ENCODE results near the gene CLIC1.

CLIC1 gene

DNA sequence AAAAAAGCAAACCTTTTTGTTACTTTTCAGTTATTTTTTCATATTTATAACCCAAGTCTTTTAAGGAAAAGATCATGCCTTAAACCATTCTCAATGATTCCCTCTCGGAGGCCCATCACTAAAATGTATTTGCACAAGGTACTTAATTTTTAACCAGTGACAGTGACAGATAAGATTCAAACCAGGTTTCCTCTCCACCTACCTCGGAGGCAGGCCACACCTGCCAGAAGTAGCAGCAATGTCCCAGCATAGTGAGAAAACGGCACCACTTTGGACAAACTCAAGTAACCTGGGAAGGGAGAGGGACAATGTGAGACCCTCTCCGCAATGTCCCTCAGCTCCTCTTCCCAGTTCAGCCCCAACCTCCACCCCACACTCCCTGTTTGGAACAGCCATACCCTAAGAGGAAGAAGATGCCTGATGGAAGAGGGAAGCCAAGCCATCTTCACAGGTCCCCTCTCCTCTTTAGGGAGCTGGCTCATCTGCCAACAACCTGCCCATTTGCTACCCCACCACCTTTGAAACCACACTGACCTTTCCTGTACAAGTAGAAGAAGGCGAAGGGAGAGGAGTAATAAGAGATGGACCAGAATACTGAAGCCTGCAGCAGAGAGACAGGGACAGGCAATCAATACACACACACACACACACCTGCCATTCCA is 35.5 kb downstream of the CLIC1 start:
- no peak for DNase-seq

DNA sequence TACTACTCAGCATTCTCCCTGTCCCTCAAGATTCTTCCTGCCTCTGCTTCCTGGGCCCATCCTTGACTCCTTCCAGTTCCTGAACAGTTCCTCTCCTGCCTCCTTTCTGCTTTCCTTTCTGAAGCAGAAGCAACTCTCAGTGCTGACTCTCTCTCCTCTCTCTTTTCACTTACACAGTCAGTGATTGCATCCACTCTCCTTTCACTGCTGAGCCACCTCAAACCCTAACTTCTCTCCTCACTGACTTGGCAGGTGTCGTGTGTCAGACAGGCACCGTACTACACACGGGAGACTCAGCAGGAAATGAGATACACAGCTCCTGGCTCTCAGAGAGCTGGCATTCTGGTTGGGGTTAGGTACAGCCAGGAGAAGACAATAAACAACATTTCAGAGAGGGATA is 38.8 kb downstream of the CLIC1 start:
- no peak for DNase-seq

DNA sequence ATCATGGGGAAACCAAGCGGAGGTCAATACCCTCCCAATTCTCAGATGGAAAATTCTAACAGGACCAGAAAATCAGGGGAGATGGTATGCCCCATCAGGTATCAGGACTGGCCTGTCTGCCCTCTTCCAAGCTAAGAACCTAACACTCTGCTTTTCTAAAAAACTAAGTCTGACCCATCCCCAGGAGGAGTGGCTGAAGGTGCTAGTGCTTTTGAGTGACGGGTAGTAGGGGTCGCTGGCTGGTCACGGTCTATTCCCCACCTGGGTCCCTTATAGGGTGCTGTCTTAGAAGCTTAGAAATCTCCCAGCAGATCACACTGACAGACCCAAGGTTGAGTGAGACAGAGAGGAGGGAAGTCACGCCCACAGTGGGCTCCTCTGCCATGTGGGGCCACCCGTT is 42.8 kb downstream of the CLIC1 start:
- DNase-seq = no peak

DNA sequence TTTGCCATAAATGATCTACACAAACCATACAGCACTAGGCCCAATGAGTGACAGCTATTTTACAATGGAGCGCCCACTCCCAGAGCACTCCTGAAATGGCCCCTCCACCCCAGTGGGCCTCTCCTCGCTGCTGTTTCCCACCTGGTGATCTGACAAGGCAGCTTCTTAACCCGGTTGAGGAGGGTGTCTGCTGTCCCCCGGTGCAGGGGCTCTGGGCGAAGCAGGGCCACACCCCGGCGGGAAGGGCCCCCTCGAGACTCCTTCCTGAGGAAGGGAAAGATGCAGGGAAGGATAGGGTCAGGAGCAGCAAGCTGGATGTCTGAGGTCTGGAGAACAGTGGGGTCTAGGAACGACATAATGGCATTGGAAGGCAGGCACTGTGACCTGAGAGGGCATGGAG is 43.4 kb downstream of the CLIC1 start:
- no peak for DNase-seq

DNA sequence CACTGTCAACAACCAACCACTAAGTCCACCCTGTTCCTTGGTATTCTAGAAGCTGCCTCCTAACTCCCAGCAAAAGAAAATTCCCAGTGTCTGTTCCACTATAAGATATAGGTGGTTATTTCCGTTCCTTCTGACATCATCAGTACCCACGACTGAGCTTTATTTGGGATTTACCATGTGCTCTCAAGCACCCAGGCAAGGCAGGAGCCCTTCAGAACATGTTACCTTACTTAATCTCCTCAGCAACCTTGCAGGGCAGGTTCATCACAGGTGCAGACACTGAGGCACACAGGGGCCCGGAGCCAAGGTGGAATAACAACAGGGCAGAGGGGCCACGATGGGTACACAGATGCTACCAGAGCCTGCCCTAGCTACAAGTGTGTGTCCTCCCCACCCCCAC is 44.0 kb downstream of the CLIC1 start:
- no peak for DNase-seq

DNA sequence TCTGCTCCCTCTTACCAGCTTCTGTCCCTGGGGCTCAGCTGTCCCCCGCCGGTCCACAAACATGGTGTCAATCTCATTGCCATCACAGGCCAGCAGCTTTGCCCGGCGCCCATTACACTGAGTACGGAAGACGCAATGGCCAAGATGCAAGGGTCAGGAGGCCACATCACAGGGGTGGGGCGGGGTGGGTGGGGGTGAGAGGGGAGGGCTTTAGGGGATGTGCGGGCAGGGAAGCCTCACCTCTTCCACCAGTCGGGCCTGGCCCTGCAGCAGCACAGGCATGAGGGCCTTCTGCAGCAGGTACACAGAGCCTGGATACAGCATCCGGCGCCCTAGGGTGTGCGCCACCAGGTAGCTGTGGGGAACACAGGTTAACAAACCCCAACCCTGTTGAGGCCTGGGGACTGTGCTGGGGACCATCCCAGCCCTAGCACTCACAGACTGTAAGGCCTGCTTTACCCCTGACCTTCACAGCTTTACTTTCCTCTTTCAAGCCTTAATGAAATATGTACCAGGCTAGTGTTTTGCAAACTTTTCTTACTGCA is 44.7 kb downstream of the CLIC1 start:
- no peak for DNase-seq

DNA sequence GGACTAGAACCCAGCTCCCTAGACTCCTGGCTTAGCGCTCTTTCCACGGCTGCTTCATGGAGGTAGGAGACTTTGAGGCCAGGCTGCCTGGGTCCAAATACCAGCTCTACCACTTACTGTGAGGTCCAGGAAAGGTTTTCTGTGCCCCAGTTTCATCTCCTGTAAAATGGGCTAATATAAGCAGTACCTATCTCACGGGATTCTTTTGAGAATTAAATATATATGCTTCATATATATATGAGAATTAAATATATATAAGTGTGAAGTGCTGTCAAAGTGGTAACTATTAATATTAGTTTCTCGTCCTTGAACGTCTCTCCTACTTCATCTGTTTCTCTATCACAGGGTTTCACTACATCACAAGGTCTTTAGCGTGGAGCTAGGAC is 45.3 kb downstream of the CLIC1 start:
- DNase-seq = no peak

DNA sequence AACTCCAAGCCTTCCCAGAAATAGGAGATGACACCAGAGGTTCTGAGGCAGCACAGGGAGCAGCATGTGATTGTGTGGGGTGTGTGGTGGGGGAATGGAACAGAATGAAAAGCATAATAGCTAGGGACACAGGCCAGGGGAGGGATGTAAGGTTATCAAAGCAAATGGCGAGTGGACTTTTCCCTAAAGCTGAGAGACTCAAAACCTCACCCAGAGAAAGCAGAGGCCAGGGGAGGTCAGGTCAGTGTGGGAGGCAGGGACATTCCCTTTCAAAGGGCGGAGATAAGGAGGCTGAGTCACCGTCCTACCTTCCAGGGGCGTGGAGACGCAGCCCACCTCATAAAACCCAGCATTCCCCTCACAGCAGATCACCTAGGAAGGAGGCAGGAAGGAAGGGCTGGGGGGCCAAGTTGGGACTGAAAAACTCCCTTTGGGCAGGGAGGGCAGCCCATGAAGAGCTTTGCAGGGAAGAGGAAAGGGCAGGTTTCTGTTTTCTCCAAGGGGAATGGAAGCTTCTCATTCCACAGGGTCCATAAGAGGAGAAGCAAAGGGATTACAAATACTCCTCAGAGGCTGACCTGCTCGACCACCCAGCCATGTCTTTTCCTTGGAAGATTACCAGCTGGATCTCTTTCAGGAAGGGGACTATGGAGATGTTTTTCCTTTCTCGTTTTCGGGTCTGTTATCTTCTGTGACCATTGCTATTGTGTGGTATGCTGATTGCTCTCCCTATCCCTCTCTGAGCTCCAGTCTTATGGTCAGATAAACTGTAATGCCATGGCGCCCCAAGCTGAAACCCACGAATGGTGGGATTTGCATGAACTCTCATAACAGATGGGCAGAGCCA is 45.9 kb downstream of the CLIC1 start:
- DNase-seq = no peak

DNA sequence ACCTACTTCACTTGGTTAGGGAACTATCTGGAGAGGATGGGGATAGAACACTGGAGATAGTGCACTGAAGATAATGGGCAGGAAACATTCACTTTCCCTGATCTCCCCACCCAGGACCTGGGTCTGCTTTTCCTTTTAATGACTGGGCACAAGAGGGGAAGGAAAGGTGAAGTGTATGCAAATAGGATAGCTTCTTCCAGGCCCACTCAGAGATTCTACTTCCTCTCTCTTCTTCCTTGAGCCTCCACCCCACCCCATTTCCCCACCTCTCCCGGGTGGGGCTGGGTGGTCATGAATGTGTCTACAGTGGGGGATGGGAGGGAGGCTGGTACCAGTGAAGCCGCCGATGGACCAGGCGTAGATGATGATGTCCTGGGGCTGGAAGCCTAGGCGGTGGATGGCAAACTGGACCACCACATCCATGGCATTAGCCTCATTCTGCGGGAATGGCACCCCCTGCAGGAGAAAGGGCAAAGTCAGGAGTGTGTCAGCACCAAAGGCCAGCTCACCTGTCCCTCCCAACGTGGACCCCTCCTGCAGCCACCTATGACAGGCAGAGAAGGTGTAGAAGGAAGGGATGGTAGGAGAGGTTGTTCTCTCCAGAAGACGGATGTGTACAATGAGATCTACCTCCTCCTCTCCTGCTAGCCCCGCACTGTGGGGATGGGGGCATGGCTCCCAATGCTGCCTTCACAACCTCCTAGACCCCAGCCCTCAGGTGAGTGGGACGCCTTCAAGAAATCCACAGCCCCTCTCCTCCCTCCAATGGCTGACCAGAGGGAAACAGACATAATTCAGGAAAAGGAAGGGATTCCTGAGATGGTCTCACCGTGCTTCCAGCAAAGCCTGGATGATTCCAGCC is 46.9 kb downstream of the CLIC1 start:
- DNase-seq = no peak

DNA sequence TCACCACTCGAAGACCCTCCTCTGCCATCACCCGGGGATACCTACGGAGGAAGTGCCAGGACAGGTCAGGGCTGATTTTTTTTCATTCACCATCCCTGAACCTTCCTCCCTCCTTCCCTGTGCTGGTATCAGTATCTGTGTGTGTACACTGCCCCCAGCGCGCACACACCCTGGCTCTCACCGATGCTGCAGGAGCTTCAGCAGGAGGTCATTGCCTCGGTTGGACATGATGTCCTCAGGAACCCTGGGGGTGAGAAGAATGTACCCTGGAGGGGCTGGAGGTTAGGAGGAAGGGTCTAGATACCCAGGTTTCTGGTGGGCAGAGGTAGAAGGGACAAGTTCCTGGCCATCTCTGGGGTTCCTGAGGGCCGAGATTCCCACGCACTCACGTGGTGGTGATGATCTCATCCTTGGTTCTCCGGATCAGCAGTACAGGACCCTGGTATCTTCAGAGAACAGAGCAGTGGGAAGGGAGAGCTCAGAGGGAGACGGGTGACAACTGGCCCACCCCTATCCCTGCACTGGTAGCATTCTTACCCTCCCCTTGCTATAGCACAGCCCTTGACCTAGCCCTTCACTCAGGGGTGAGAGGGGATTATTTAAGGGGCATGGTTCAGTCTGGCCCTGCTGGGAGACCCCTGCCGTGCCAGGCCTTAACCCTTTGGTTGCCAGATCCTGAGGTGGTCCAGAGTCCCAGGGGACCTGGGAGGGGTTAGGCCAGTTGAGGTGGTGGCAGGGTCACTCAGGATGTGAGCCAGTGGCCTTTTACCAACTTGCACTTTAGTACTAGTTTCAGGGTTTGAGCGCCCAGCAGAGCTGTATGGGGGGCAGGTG is 48.3 kb downstream of the CLIC1 start:
- no peak for DNase-seq

DNA sequence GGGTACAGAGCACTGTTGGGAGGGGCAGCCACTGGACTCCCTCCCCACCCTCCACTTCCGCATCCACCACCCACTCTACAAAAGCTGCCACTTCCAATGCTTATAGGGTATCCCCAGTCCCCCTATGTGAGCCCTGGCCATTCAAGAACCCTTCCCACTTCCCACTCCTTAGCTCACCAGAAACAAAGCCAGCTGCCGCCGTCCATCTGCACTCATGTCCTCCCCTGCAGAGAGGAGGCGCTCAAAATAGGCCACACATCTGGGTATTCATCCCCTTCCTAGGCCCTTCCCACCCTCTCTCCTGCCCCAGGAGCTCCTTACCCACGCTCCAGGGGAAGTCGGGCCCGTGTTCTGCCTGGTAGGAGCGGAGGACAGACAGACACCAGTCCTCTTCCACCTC is 49.0 kb downstream of the CLIC1 start:
- no peak for DNase-seq

DNA sequence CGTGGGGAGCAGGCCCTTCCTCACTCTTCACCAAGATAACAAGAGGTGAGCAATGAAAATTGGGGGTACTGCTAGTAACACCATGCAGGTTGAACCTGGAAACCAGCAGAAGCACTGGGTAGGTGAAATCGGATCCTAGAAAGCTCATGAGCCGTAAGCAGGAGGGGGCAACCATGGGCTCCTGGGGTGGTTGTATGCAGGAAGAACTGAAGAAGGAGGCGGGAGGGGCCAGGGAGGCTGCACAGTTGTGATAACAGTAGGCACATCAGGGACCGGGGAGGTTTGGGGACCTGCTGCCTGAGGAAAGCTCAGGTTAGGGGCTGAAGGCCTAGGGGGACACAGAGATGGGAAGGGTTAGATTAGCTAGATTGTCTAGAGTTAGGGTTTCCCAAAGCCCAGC is 49.8 kb downstream of the CLIC1 start:
- no peak for DNase-seq

DNA sequence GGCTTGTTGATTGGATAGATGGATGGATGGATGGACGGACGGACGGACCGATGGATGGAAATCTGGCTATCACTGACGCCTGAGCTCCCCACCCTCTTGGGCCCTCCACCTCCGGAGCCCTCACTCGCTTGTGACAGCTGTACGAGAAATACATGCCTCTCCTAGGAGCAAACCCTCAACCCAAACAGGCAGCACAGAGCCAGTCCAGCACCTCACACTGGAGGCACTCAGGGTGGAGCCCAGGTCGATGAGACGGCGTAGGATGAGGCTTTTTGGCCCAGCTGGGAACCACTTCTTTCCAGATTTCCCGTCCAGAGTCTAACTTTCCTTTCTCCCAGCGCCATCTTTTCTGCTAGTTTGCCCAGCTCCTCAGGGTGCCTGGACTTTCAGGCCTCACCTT is 52.7 kb downstream of the CLIC1 start:
- no peak for DNase-seq

DNA sequence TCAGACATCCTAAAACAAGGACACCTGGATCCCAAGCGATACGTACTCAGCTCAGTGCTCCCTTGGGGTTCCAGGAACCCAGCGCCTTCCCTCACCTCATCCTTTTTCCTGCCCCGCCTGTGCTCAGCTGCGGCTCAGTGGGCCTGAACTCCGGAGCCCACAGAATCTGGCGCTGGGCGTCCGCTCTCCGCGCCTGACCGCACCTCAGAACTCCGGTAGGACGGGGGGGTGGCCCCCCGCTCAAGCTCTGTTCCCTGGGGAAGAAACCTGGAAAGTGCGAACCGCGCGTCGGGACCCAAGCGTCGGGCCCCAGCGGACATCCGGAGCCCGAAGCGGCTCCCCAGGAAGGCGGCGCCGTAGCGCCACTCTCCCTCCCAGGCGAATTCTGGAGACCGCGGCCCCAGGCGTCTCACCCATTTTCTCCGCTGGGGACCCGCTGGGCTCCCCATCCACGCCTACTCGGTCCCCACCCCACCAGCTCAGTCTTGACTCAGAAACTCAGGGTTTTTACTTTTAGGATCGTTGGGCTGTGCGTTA is 55.1 kb downstream of the CLIC1 start:
- peak; percentile 51 for DNase-seq

Measured in activated CD4-positive, CD25-positive, alpha-beta regulatory T cell treated with anti-CD3 and anti-CD28 coated beads, Interleukin-2, amount 50 U/mL, for 72 hours (primary cell).